GM23338 (cell line): Measurements from ENCODE around the gene DDX56. TPM values are rescaled to one million over a fixed set of nuclear protein-coding genes. Genes with fewer than 3 reads are reported as not detected.

Source experiments
- ATAC-seq: fragments of 200-7000 bp; cut with Tn5 transposase; 3 replicates; pipeline ENCODE4 v1.9.1; 2020
- DNase-seq: peaks from one replicate; pipeline ENCODE4 v3.0.0-alpha.2; 2015; ENCODE audit warnings: low spot score
- H2AFZ ChIP-seq: fragments of 200-600 bp; sonication (generic); 2 replicates; pipeline ENCODE4 v1.8.0; 2016; ENCODE audit warnings: antibody characterized with exemption, mild to moderate bottlenecking, moderate library complexity
- H3F3A ChIP-seq: fragments of 200-600 bp; sonication (generic); replicated peaks from 2 replicates; pipeline ENCODE4 v1.8.0; 2017; ENCODE audit warnings: antibody characterized with exemption, mixed run types, low read depth
- H3K27ac ChIP-seq: fragments of 200-600 bp; sonication (generic); 2 replicates; pipeline ENCODE4 v1.6.1; 2016; ENCODE audit warnings: low read depth
- H3K27me3 ChIP-seq: fragments of 200-600 bp; sonication (generic); 2 replicates; pipeline ENCODE4 v1.8.0; 2016; ENCODE audit warnings: mild to moderate bottlenecking, mixed run types, moderate library complexity; ENCODE audit not compliant: insufficient read depth
- H3K36me3 ChIP-seq: fragments of 200-600 bp; sonication (generic); 2 replicates; pipeline ENCODE4 v1.8.0; 2016; ENCODE audit warnings: mild to moderate bottlenecking; ENCODE audit not compliant: insufficient read depth
- H3K4me1 ChIP-seq: fragments of 200-600 bp; sonication (generic); 2 replicates; pipeline ENCODE4 v1.8.0; 2016; ENCODE audit warnings: mild to moderate bottlenecking, moderate library complexity; ENCODE audit not compliant: insufficient read depth
- H3K4me2 ChIP-seq: fragments of 200-600 bp; sonication (generic); 2 replicates; pipeline ENCODE4 v1.7.1; 2017; ENCODE audit warnings: mixed run types
- H3K4me3 ChIP-seq: fragments of 200-600 bp; sonication (generic); 2 replicates; pipeline ENCODE4 v1.6.1; 2016; ENCODE audit warnings: mixed run types
- H3K79me2 ChIP-seq: fragments of 200-600 bp; sonication (generic); replicated peaks from 2 replicates; pipeline ENCODE4 v1.8.0; 2017; ENCODE audit warnings: mild to moderate bottlenecking; ENCODE audit not compliant: insufficient read depth
- H3K9me2 ChIP-seq: fragments of 200-600 bp; sonication (generic); 2 replicates; pipeline ENCODE4 v1.8.0; 2017; ENCODE audit not compliant: insufficient read depth
- H4K20me1 ChIP-seq: fragments of 200-600 bp; sonication (generic); replicated peaks from 2 replicates; pipeline ENCODE4 v1.8.0; 2017; ENCODE audit warnings: mild to moderate bottlenecking; ENCODE audit not compliant: insufficient read depth
- H3K27ac Mint-ChIP-seq: 2 replicates; pipeline ENCODE4 v1.8.0; 2020; ENCODE audit warnings: inconsistent platforms, mild to moderate bottlenecking, moderate library complexity, mixed read lengths
- H3K27me3 Mint-ChIP-seq: 3 replicates; pipeline ENCODE4 v1.8.0; 2022; ENCODE audit warnings: low read depth, mild to moderate bottlenecking, moderate library complexity, mixed read lengths, inconsistent platforms; ENCODE audit not compliant: insufficient read depth, poor library complexity
- H3K36me3 Mint-ChIP-seq: 3 replicates; pipeline ENCODE4 v1.8.0; 2021; ENCODE audit warnings: low read depth, mild to moderate bottlenecking, inconsistent platforms, moderate library complexity, mixed read lengths
- H3K4me1 Mint-ChIP-seq: 3 replicates; pipeline ENCODE4 v1.8.0; 2020; ENCODE audit warnings: mild to moderate bottlenecking, inconsistent platforms, mixed read lengths
- H3K4me3 Mint-ChIP-seq: 3 replicates; pipeline ENCODE4 v1.8.0; 2021; ENCODE audit warnings: moderate library complexity, mild to moderate bottlenecking, inconsistent platforms, mixed read lengths
- H3K9me3 Mint-ChIP-seq: 3 replicates; pipeline ENCODE4 v1.8.0; 2020; ENCODE audit warnings: moderate library complexity, mild to moderate bottlenecking, inconsistent platforms, mixed read lengths
- CREB1 ChIP-seq: fragments of 250-450 bp; sonication (Bioruptor Pico); IDR thresholded peaks from 2 replicates; pipeline ENCODE4 v1.5.0; 2020; ENCODE audit warnings: low read depth, mild to moderate bottlenecking, moderate library complexity
- CTCF ChIP-seq, 2 experiments: fragments of 200-600 bp in 1 of 2; sonication (generic) in 1 of 2; conservative IDR thresholded peaks; 2 replicates each; pipeline versions ENCODE4 v1.5.1 to v1.6.1; 2016 to 2017; ENCODE audit warnings: antibody characterized with exemption in 2 of 2, low read depth in 2 of 2, mild to moderate bottlenecking in 2 of 2, moderate library complexity in 1 of 2
- ETS1 ChIP-seq: IDR thresholded peaks from 2 replicates; pipeline ENCODE4 v1.6.1; 2016; ENCODE audit warnings: antibody characterized with exemption
- EZH2 ChIP-seq: fragments of 200-600 bp; sonication (generic); IDR thresholded peaks from one replicate; pipeline ENCODE4 v1.8.0; 2017; ENCODE audit warnings: antibody characterized with exemption, mild to moderate bottlenecking, low read depth; ENCODE audit not compliant: unreplicated experiment
- EZH2phosphoT487 ChIP-seq: fragments of 200-600 bp; sonication (generic); IDR thresholded peaks from one replicate; pipeline ENCODE4 v1.8.1; 2018; ENCODE audit warnings: antibody characterized with exemption; ENCODE audit not compliant: unreplicated experiment
- JUNB ChIP-seq: IDR thresholded peaks from one replicate; pipeline ENCODE4 v1.6.1; 2016; ENCODE audit warnings: antibody characterized with exemption; ENCODE audit not compliant: unreplicated experiment
- NANOG ChIP-seq: IDR thresholded peaks from 2 replicates; pipeline ENCODE4 v1.6.1; 2016; ENCODE audit warnings: antibody characterized with exemption, borderline replicate concordance
- POLR2AphosphoS5 ChIP-seq: IDR thresholded peaks from 2 replicates; pipeline ENCODE4 v1.6.1; 2016; ENCODE audit warnings: antibody characterized with exemption, low read depth
- STAT1 ChIP-seq: IDR thresholded peaks from one replicate; pipeline ENCODE4 v1.6.1; 2016; ENCODE audit warnings: antibody characterized with exemption; ENCODE audit not compliant: unreplicated experiment
- ZNF114 ChIP-seq: fragments of 250-450 bp; sonication (Bioruptor Pico); IDR thresholded peaks from 2 replicates; pipeline ENCODE4 v1.5.0; 2020; ENCODE audit warnings: mild to moderate bottlenecking, moderate library complexity
- ZNF331 ChIP-seq: fragments of 250-450 bp; sonication (Bioruptor Pico); IDR thresholded peaks from 2 replicates; pipeline ENCODE4 v1.5.0; 2020; ENCODE audit warnings: low read depth, mild to moderate bottlenecking, moderate library complexity
- polyA plus RNA-seq: library from polyadenylated mRNA; unstranded; fragments of >200 nt; fragmentation: Nextera tagmentation; extraction: Ambion mirVana; gene quantifications from 2 replicates; pipeline ENCODE4 v1.2.1, GENCODE V29; 2016
- total RNA-seq: library from RNA; depleted of rRNA; stranded (reverse); fragments of >200 nt; shearing (Covaris generic); gene quantifications from 2 replicates; pipeline ENCODE4 v1.2.3, GENCODE V29; 2014
- TF ChIP-seq, protein P1 (sequence below): IDR thresholded peaks from one replicate; pipeline ENCODE4 v1.6.1; 2018; ENCODE audit warnings: antibody characterized with exemption; ENCODE audit not compliant: unreplicated experiment
- TF ChIP-seq, protein P2 (sequence below): fragments of 250-450 bp; sonication (Bioruptor Pico); IDR thresholded peaks from 2 replicates; pipeline ENCODE4 v1.5.0; 2020; ENCODE audit warnings: mild to moderate bottlenecking, moderate library complexity

Gene DDX56
- total and polyA plus RNA-seq, 2 experiments from 2014 or later = 44.1 to 72.3 TPM

DNA sequence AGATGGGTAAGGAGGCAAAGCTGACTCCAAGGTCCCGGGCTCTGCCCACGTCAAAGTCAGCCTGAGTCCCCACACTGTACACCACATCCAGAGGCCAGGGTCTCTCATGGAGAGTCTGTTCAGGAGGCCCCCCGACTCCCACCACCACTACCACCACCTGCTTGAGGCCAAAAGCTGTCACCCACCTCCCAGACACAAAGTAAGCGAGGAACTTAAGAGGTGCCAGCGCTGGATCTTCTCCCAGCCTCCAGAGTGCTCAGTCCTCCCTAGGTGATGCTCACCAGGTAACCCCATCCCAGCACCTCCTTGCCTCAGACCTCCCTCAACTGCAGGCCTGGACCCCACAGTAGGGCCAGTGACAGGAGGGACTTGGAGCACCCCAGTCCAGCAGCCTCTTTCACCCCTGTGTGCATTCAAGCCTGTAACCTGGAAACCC lies 33.1 kb downstream of the DDX56 start:
- no peak overlapping the region for H3K4me3 Mint-ChIP-seq
- no peaks in the 10 kb centered on the region for H3K27me3 ChIP-seq
- no peaks in the 10 kb centered on the region for H4K20me1 ChIP-seq
- no peak for DNase-seq
- no peak overlapping the region for H3K4me3 ChIP-seq
- no peak overlapping the region for H3K27ac Mint-ChIP-seq
- H3K36me3 ChIP-seq = no peaks in the 10 kb centered on the region
- H3K27me3 Mint-ChIP-seq = peaks cover 11% of the 10 kb centered on the region
- no peaks in the 10 kb centered on the region for H3K36me3 Mint-ChIP-seq
- H3K27ac ChIP-seq = no peak overlapping the region
- H2AFZ ChIP-seq = no peak overlapping the region
- H3F3A ChIP-seq = no peaks in the 10 kb centered on the region
- H3K9me2 ChIP-seq = no peaks in the 10 kb centered on the region
- H3K4me2 ChIP-seq = no peak overlapping the region
- ATAC-seq = no peak
- no peaks in the 10 kb centered on the region for H3K4me1 ChIP-seq
- H3K4me1 Mint-ChIP-seq = no peaks in the 10 kb centered on the region; the same call in 1 of the 3 replicates
- H3K9me3 Mint-ChIP-seq = no peaks in the 10 kb centered on the region
- no peaks in the 10 kb centered on the region for H3K79me2 ChIP-seq
- TF ChIP-seq, protein P1, sequence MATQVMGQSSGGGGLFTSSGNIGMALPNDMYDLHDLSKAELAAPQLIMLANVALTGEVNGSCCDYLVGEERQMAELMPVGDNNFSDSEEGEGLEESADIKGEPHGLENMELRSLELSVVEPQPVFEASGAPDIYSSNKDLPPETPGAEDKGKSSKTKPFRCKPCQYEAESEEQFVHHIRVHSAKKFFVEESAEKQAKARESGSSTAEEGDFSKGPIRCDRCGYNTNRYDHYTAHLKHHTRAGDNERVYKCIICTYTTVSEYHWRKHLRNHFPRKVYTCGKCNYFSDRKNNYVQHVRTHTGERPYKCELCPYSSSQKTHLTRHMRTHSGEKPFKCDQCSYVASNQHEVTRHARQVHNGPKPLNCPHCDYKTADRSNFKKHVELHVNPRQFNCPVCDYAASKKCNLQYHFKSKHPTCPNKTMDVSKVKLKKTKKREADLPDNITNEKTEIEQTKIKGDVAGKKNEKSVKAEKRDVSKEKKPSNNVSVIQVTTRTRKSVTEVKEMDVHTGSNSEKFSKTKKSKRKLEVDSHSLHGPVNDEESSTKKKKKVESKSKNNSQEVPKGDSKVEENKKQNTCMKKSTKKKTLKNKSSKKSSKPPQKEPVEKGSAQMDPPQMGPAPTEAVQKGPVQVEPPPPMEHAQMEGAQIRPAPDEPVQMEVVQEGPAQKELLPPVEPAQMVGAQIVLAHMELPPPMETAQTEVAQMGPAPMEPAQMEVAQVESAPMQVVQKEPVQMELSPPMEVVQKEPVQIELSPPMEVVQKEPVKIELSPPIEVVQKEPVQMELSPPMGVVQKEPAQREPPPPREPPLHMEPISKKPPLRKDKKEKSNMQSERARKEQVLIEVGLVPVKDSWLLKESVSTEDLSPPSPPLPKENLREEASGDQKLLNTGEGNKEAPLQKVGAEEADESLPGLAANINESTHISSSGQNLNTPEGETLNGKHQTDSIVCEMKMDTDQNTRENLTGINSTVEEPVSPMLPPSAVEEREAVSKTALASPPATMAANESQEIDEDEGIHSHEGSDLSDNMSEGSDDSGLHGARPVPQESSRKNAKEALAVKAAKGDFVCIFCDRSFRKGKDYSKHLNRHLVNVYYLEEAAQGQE = no peak
- TF ChIP-seq ZNF114 (CRISPR knock-in tag) (no peak), POLR2AphosphoS5 (no peak), EZH2phosphoT487 (no peak), EZH2 (no peak), ZNF331 (CRISPR knock-in tag) (no peak), CREB1 (CRISPR knock-in tag) (no peak), NANOG (no peak), ETS1 (no peak), JUNB (no peak), STAT1 (no peak), CTCF (conservative IDR thresholded peaks at IDR 0.05; ENCODE audit: low read depth in 2 of 2) (no peak)
- TF ChIP-seq, protein P2, sequence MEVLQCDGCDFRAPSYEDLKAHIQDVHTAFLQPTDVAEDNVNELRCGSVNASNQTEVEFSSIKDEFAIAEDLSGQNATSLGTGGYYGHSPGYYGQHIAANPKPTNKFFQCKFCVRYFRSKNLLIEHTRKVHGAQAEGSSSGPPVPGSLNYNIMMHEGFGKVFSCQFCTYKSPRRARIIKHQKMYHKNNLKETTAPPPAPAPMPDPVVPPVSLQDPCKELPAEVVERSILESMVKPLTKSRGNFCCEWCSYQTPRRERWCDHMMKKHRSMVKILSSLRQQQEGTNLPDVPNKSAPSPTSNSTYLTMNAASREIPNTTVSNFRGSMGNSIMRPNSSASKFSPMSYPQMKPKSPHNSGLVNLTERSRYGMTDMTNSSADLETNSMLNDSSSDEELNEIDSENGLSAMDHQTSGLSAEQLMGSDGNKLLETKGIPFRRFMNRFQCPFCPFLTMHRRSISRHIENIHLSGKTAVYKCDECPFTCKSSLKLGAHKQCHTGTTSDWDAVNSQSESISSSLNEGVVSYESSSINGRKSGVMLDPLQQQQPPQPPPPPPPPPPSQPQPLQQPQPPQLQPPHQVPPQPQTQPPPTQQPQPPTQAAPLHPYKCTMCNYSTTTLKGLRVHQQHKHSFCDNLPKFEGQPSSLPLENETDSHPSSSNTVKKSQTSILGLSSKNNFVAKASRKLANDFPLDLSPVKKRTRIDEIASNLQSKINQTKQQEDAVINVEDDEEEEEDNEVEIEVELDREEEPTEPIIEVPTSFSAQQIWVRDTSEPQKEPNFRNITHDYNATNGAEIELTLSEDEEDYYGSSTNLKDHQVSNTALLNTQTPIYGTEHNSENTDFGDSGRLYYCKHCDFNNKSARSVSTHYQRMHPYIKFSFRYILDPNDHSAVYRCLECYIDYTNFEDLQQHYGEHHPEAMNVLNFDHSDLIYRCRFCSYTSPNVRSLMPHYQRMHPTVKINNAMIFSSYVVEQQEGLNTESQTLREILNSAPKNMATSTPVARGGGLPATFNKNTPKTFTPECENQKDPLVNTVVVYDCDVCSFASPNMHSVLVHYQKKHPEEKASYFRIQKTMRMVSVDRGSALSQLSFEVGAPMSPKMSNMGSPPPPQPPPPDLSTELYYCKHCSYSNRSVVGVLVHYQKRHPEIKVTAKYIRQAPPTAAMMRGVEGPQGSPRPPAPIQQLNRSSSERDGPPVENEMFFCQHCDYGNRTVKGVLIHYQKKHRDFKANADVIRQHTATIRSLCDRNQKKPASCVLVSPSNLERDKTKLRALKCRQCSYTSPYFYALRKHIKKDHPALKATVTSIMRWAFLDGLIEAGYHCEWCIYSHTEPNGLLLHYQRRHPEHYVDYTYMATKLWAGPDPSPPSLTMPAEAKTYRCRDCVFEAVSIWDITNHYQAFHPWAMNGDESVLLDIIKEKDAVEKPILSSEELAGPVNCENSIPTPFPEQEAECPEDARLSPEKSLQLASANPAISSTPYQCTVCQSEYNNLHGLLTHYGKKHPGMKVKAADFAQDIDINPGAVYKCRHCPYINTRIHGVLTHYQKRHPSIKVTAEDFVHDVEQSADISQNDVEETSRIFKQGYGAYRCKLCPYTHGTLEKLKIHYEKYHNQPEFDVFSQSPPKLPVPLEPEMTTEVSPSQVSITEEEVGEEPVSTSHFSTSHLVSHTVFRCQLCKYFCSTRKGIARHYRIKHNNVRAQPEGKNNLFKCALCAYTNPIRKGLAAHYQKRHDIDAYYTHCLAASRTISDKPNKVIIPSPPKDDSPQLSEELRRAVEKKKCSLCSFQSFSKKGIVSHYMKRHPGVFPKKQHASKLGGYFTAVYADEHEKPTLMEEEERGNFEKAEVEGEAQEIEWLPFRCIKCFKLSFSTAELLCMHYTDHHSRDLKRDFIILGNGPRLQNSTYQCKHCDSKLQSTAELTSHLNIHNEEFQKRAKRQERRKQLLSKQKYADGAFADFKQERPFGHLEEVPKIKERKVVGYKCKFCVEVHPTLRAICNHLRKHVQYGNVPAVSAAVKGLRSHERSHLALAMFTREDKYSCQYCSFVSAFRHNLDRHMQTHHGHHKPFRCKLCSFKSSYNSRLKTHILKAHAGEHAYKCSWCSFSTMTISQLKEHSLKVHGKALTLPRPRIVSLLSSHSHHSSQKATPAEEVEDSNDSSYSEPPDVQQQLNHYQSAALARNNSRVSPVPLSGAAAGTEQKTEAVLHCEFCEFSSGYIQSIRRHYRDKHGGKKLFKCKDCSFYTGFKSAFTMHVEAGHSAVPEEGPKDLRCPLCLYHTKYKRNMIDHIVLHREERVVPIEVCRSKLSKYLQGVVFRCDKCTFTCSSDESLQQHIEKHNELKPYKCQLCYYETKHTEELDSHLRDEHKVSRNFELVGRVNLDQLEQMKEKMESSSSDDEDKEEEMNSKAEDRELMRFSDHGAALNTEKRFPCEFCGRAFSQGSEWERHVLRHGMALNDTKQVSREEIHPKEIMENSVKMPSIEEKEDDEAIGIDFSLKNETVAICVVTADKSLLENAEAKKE (CRISPR knock-in tag) = no peak
